ENCODE data around the gene ANKZF1.

Gene ANKZF1

GRCh38 chr2:219230059-219230540, 494 bp downstream of the ANKZF1 start:
- H3K27ac Mint-ChIP-seq: peak overlapping the region; percentile 100
- no peaks in the 10 kb centered on the region for H3K27me3 Mint-ChIP-seq
- H3K4me1 Mint-ChIP-seq: peaks cover 41% of the 10 kb centered on the region
- H3K4me3 Mint-ChIP-seq: peak overlapping the region; percentile 100
- DNase-seq (peak; percentile 70), ATAC-seq (peak; percentile 27)
- no peaks in the 10 kb centered on the region for H3K9me3 Mint-ChIP-seq
- peaks cover 49% of the 10 kb centered on the region for H3K36me3 Mint-ChIP-seq (ENCODE audit: low read depth)

GRCh38 chr2:219234331-219234730, 4.7 kb downstream of the ANKZF1 start:
- H3K9me3 Mint-ChIP-seq: no peaks in the 10 kb centered on the region
- H3K36me3 Mint-ChIP-seq (ENCODE audit: low read depth): peaks cover 58% of the 10 kb centered on the region
- peaks cover 25% of the 10 kb centered on the region for H3K4me1 Mint-ChIP-seq
- no peak overlapping the region for H3K4me3 Mint-ChIP-seq
- no peak overlapping the region for H3K27ac Mint-ChIP-seq
- DNase-seq (no peak), ATAC-seq (no peak)
- no peaks in the 10 kb centered on the region for H3K27me3 Mint-ChIP-seq

- Mint-ChIP-seq H3K27ac (no peak overlapping the region), H3K36me3 (ENCODE audit: low read depth) (peaks cover 19% of the 10 kb centered on the region), H3K27me3 (no peaks in the 10 kb centered on the region), H3K4me3 (peak overlapping the region; percentile 49), H3K9me3 (no peaks in the 10 kb centered on the region), H3K4me1 (peaks cover 42% of the 10 kb centered on the region)
- ATAC-seq (no peak), DNase-seq (no peak)
Measured at GRCh38 chr2:219243291-219243761, 13.7 kb downstream of the ANKZF1 start.

DNA sequence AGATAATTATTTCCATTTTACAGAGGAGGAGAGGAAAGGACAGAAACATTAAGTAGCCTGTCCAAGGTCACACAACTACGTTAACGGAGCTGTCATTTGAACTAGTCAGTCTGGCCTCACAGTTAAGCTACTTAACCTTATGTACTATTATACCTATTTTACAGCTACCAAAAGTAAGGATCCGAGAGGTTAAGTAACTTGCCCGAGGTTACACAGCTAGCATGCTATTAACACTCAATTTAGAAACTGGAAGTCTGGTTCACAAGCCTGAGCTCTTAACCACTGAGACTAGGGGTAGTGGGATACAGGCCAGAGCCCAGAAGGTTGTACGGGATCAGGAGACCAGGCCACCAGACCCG, 15.2 kb downstream of the ANKZF1 start:
- ATAC-seq (no peak), DNase-seq (no peak)
- peaks cover 56% of the 10 kb centered on the region for H3K4me1 Mint-ChIP-seq
- H3K27ac Mint-ChIP-seq: peak overlapping the region; percentile 94
- peak overlapping the region; percentile 87 for H3K4me3 Mint-ChIP-seq
- H3K9me3 Mint-ChIP-seq: no peaks in the 10 kb centered on the region
- peaks cover 28% of the 10 kb centered on the region for H3K36me3 Mint-ChIP-seq (ENCODE audit: low read depth)
- H3K27me3 Mint-ChIP-seq: no peaks in the 10 kb centered on the region

- Mint-ChIP-seq H3K4me3 (peak within 1 kb of the TSS; percentile 87), H3K4me1 (peaks cover 62% of the 10 kb centered on the region), H3K27ac (peak within 1 kb of the TSS; percentile 94), H3K27me3 (no peaks in the 10 kb centered on the region), H3K9me3 (no peaks in the 10 kb centered on the region), H3K36me3 (ENCODE audit: low read depth) (peaks cover 34% of the 10 kb centered on the region)
- ATAC-seq: peak; percentile 59
- peak; percentile 95 for DNase-seq
Measured at GRCh38 chr2:219245148-219245898, 15.7 kb downstream of the ANKZF1 start, which contains the start of the genes GLB1L and STK16. Gene GLB1L, minus strand, starts transcription at chr2:219245444. Its CDS starts 1,871 bp downstream, at chr2:219243573. Gene STK16, plus strand, starts transcription at chr2:219245479. Its CDS starts 521 bp downstream, at chr2:219246000.

GRCh38 chr2:219245899-219246230, 16.3 kb downstream of the ANKZF1 start:
- H3K4me3 Mint-ChIP-seq: peak overlapping the region; percentile 87
- ATAC-seq (no peak), DNase-seq (peak; percentile 26)
- H3K36me3 Mint-ChIP-seq (ENCODE audit: low read depth): peaks cover 39% of the 10 kb centered on the region
- H3K27me3 Mint-ChIP-seq: no peaks in the 10 kb centered on the region
- H3K4me1 Mint-ChIP-seq: peaks cover 67% of the 10 kb centered on the region
- peak overlapping the region; percentile 94 for H3K27ac Mint-ChIP-seq
- no peaks in the 10 kb centered on the region for H3K9me3 Mint-ChIP-seq

GRCh38 chr2:219246559-219246958, 17.0 kb downstream of the ANKZF1 start:
- H3K27ac Mint-ChIP-seq: peak overlapping the region; percentile 82
- H3K36me3 Mint-ChIP-seq (ENCODE audit: low read depth): peaks cover 46% of the 10 kb centered on the region
- no peaks in the 10 kb centered on the region for H3K27me3 Mint-ChIP-seq
- ATAC-seq: no peak
- H3K9me3 Mint-ChIP-seq: no peaks in the 10 kb centered on the region
- DNase-seq: no peak
- peak overlapping the region; percentile 87 for H3K4me3 Mint-ChIP-seq
- H3K4me1 Mint-ChIP-seq: peaks cover 74% of the 10 kb centered on the region

DNA sequence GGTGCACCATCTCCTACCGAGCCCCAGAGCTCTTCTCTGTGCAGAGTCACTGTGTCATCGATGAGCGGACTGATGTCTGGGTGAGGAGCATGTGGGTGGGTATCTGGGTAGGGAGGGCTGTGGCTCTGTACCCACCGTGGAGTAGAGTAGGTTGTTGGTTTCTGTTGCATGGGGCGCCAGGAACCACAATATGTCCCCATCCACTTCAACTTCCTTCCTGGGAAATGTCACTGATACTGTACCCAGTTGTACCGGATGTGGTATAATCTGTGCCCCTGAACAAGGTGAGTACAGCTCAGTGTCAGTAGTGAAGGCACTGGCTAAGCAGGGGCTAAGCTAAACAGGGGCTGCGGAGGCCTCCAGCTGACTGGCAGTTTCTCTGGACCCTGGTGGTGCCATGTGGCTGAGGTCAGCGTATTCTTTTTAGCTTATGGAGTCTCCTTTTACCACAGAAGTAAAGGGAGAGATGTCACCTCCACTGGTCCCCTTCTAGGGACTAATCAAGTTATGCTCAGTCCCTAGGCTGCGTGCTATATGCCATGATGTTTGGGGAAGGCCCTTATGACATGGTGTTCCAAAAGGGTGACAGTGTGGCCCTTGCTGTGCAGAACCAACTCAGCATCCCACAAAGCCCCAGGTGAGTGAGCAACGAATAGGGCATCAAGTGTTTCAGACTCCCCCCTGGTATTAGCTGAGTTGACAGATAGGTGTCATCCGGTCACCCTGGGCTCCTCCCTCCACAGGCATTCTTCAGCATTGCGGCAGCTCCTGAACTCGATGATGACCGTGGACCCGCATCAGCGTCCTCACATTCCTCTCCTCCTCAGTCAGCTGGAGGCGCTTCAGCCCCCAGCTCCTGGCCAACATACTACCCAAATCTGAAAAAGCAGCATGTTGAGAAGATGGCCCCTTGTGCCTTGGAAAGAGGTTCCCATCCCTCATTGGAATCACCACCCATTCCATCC, 18.4 kb downstream of the ANKZF1 start:
- DNase-seq (peak; percentile 64), ATAC-seq (peak; percentile 82)
- peak overlapping the region; percentile 87 for H3K4me3 Mint-ChIP-seq
- H3K27me3 Mint-ChIP-seq: no peaks in the 10 kb centered on the region
- peaks cover 60% of the 10 kb centered on the region for H3K36me3 Mint-ChIP-seq (ENCODE audit: low read depth)
- no peaks in the 10 kb centered on the region for H3K9me3 Mint-ChIP-seq
- H3K27ac Mint-ChIP-seq: peak overlapping the region; percentile 82
- H3K4me1 Mint-ChIP-seq: peaks cover 87% of the 10 kb centered on the region

GRCh38 chr2:219248845-219249202, 19.2 kb downstream of the ANKZF1 start:
- DNase-seq (no peak), ATAC-seq (no peak)
- no peaks in the 10 kb centered on the region for H3K9me3 Mint-ChIP-seq
- H3K4me1 Mint-ChIP-seq: peaks cover 81% of the 10 kb centered on the region
- peak overlapping the region; percentile 87 for H3K4me3 Mint-ChIP-seq
- H3K27me3 Mint-ChIP-seq: no peaks in the 10 kb centered on the region
- H3K36me3 Mint-ChIP-seq (ENCODE audit: low read depth): peaks cover 64% of the 10 kb centered on the region
- H3K27ac Mint-ChIP-seq: peak overlapping the region; percentile 87

GRCh38 chr2:219249203-219249980, 19.8 kb downstream of the ANKZF1 start:
- peaks cover 77% of the 10 kb centered on the region for H3K4me1 Mint-ChIP-seq
- peak overlapping the region; percentile 87 for H3K27ac Mint-ChIP-seq
- H3K27me3 Mint-ChIP-seq: no peaks in the 10 kb centered on the region
- DNase-seq: peak; percentile 39
- no peak for ATAC-seq
- H3K9me3 Mint-ChIP-seq: no peaks in the 10 kb centered on the region
- peaks cover 64% of the 10 kb centered on the region for H3K36me3 Mint-ChIP-seq (ENCODE audit: low read depth)
- H3K4me3 Mint-ChIP-seq: peak overlapping the region; percentile 87

- H3K27me3 Mint-ChIP-seq: no peaks in the 10 kb centered on the region
- peak overlapping the region; percentile 87 for H3K4me3 Mint-ChIP-seq
- H3K27ac Mint-ChIP-seq: peak overlapping the region; percentile 87
- H3K36me3 Mint-ChIP-seq (ENCODE audit: low read depth): peaks cover 64% of the 10 kb centered on the region
- H3K4me1 Mint-ChIP-seq: peaks cover 78% of the 10 kb centered on the region
- no peaks in the 10 kb centered on the region for H3K9me3 Mint-ChIP-seq
- ATAC-seq: no peak
- DNase-seq: no peak
Measured at GRCh38 chr2:219250049-219250781, 20.6 kb downstream of the ANKZF1 start.

DNA sequence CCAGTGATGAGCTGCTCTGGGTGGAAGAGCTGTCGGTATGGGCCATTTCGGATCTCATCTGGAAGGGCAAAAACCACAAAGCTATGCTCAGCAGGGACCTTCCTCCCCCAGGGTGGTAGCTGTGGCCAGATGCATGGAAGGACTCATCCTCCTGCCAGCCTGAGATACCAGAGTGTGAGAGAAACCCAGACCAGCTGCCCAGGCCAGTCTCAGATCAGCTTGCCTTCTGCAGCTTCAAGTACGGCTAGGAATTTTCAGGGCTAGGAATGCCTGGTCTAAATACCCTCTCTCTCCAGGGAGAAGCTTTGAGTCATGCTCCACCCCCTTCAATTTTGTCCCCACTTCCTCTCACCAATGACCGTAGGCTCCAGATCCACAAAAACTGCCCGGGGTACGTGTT, 22.1 kb downstream of the ANKZF1 start:
- Mint-ChIP-seq H3K4me1 (peaks cover 78% of the 10 kb centered on the region), H3K9me3 (no peaks in the 10 kb centered on the region), H3K27me3 (no peaks in the 10 kb centered on the region), H3K36me3 (ENCODE audit: low read depth) (peaks cover 59% of the 10 kb centered on the region), H3K4me3 (peak overlapping the region; percentile 87), H3K27ac (peak overlapping the region; percentile 92)
- no peak for DNase-seq
- ATAC-seq: no peak

DNA sequence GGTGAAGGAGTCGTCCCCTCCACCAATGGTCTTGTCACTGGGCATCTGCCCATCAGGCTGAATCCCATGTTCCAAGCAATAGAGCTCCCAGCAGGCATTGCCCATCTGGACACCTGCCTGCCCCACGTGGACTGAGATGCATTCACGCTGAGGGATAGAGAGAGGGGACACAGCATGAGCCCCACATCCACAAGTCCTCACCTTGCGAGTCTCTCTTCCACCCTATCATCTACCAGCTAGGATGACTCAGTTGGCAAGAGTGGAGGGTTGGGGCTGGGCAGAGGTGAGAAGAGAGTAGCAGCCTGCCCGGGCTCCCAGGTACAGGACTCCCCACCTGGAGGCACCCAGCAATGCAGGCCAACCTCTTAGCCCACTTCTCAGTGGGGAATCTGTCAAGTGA, 22.5 kb downstream of the ANKZF1 start:
- Mint-ChIP-seq H3K27me3 (no peaks in the 10 kb centered on the region), H3K27ac (peak overlapping the region; percentile 92), H3K9me3 (no peaks in the 10 kb centered on the region), H3K4me1 (peaks cover 74% of the 10 kb centered on the region), H3K4me3 (peak overlapping the region; percentile 87), H3K36me3 (ENCODE audit: low read depth) (peaks cover 55% of the 10 kb centered on the region)
- ATAC-seq (no peak), DNase-seq (peak; percentile 29)
